SK-N-MC (cell line): ENCODE results near the gene DBI.

ENCODE experiments used
- EZH2 ChIP-seq: fragments of 200-600 bp; sonication (generic); IDR thresholded peaks from one replicate; pipeline ENCODE4 v1.6.1; 2017; ENCODE audit warnings: antibody characterized with exemption
- POLR2AphosphoS5 ChIP-seq: IDR thresholded peaks from 2 replicates; pipeline ENCODE4 v1.6.1; 2012; ENCODE audit warnings: mild to moderate bottlenecking, low read depth, low read length, borderline replicate concordance

- TF ChIP-seq POLR2AphosphoS5 (no peak), EZH2 (no peak)
Observed at GRCh38 chr2:119323459-119323858, 43.3 kb upstream of the DBI start.
